ENCODE measurements around the gene BRINP3. TPM values are rescaled to one million over a fixed set of nuclear protein-coding genes. Genes with fewer than 3 reads are reported as not detected.

The BRINP3 gene
- total RNA-seq, 4 donors from 2014 or later: 0.19 TPM; not detected in 3

DNA sequence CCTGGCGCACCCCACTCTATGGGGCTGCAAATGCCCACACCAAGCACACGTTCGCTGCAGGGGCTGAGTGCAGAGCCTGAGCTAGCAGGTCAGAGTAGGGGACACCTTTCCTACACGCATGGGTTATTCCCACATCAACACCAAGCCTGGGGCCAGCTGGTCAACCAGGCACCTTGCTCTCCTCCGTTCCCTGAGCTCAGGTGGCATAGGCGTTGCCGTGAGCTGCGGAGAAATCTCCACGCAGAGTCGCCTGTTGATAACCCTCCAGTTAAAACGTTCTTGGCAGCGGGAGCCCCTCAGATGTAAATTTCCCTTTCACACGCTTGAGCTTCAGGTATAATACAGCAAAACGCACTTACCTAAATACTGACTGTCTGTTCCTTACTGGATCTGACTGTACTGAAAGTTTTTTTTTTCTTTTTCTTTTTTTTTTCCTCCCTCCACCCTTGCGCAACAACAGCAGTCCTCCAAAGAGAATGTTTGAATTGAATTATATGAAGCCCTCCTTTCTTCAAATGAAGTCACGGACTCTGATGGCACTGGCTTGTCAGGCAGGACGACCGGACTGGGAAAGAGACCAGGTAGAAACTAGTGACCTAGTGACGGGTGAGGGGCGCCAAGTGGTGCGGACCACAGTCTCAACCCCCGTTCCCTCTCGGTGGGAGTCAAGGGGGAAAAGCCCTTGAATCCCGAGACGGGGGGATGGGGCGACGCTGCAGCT lies 2.1 kb downstream of the BRINP3 start:
- DNase-seq (ENCODE audit: low spot score): no peak
- ATAC-seq (ENCODE audit: low FRiP score): no peak
- TF ChIP-seq, protein P1, sequence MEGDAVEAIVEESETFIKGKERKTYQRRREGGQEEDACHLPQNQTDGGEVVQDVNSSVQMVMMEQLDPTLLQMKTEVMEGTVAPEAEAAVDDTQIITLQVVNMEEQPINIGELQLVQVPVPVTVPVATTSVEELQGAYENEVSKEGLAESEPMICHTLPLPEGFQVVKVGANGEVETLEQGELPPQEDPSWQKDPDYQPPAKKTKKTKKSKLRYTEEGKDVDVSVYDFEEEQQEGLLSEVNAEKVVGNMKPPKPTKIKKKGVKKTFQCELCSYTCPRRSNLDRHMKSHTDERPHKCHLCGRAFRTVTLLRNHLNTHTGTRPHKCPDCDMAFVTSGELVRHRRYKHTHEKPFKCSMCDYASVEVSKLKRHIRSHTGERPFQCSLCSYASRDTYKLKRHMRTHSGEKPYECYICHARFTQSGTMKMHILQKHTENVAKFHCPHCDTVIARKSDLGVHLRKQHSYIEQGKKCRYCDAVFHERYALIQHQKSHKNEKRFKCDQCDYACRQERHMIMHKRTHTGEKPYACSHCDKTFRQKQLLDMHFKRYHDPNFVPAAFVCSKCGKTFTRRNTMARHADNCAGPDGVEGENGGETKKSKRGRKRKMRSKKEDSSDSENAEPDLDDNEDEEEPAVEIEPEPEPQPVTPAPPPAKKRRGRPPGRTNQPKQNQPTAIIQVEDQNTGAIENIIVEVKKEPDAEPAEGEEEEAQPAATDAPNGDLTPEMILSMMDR (IDR thresholded peaks at IDR 0.05): no peak

DNA sequence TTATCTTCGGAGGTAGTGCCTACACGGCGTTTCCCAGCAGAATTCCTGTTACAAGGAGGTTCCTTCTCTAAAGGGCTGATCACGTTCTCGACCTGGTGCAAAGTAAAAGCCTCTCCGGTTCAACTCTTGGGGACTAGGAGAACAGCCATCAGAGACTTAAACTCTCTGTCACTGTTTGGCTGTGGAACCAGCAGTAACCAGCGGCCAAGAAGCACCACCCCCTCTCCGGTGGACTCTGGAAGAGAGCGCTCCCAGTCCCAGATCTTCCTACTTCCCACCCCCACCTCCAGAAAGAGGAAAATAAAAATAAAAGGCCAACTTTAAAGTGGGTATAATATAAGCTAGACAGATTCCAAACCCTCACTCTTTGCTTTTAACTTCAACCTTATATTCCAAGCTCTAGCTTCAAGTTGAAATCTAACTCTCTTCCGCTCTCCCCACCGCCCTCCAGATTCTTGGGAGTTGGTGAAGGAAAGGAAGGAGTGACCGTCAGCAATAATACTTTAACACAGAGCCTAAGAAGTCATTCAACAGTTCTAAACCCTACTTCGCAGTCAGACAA lies 2.9 kb downstream of the BRINP3 start:
- no peak for ATAC-seq (ENCODE audit: low FRiP score)
- TF ChIP-seq, protein P1 (IDR thresholded peaks at IDR 0.05): no peak
- DNase-seq (ENCODE audit: low spot score): no peak

DNA sequence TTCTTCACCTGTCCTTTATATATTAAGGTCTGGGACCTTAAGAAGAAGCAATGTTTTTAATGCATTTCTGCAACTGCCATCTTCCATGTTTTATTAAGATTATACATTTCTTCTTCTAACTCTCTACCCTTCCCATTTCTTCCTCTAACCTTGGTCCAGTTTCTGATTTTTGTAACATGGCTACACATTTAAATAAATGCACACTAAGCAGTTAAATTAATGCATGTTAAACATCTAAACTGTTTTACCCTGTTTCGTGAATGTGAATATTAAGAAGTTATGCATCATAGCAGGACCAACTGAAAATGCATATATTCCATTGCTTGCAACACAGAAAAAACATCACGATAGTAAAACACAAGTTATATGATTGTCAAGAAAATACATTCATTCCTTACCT lies 3.7 kb downstream of the BRINP3 start:
- ATAC-seq (ENCODE audit: low FRiP score) (no peak), DNase-seq (ENCODE audit: low spot score) (no peak)
- TF ChIP-seq, protein P1 (IDR thresholded peaks at IDR 0.05): no peak

DNA sequence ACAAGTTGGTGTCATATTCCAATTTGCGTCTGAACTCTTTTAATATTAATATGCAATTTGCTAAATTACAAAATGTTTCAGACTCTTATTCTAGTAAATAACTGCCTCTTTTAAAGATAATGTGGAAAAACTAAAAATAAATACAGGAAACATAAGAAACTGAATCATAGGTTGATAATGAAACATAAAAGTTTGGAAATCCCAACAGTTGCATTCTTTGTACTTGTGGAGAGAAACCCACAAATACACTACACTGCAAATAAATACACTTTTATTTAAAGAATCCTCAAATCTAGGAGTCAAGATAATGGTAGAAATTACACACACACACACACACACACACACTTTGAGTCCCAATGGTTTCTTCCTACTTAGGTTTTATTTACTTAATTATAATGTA lies 5.2 kb downstream of the BRINP3 start:
- ATAC-seq (ENCODE audit: low FRiP score): no peak
- no peak for DNase-seq (ENCODE audit: low spot score)
- TF ChIP-seq, protein P1 (IDR thresholded peaks at IDR 0.05): no peak

DNA sequence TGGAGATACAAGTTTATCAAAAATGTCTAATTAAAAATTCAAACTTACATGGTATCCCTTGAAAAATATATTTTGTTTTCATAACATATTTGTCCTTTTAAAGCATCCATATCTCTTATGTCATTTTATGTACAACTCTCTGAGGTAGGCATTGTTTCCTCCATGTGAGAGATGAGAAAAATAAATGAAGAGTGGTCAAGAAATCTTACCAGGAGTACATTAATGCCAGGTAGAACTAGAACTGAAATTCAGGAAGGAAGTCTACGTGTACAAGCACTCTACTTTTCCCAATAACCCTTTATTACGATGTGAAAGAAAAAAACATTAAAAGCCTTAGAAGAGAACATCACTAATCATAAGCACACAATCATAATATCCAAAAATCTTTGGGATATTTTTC lies 5.6 kb downstream of the BRINP3 start:
- DNase-seq (ENCODE audit: low spot score): no peak
- TF ChIP-seq, protein P1 (IDR thresholded peaks at IDR 0.05): no peak
- no peak for ATAC-seq (ENCODE audit: low FRiP score)

DNA sequence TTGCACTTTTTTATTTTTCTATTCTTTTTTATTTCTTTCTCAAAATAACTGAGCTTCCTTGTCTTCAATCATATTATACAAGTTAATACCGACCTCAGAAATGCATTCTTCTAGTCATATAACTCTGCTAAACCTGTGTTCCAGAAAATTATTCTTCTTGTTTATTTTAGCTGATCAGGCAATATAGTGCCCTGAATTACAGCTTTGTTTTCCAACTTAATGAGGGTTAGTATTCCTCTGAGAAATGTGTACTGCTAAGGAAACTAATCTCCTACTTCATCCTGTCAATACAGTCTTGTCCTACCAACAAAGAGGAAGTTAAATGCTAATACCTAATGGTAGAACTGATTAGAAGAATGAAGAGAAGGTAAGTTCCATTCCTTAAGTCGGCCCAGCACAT lies 13.0 kb downstream of the BRINP3 start:
- TF ChIP-seq, protein P1 (IDR thresholded peaks at IDR 0.05): no peak
- DNase-seq (ENCODE audit: low spot score) (no peak), ATAC-seq (ENCODE audit: low FRiP score) (no peak)

DNA sequence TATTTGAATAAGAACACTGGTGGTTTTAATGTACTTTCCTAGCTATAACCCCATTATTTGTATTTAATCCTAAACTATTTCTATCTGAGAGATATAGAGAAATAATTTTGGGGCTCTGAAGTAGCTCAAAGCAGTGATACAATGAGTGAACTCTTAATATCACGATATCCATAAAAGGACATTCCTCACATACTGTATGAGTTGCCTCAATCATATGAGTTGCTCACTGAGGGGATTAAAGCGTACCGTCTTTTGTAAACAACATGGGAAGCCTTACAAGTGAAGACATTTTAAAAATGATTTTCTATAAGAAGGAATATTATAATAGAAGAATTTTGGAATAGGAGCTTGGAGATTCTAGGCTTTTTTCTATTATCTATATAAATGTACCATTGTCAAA lies 21.5 kb downstream of the BRINP3 start:
- TF ChIP-seq, protein P1 (IDR thresholded peaks at IDR 0.05): no peak
- no peak for ATAC-seq (ENCODE audit: low FRiP score)
- DNase-seq (ENCODE audit: low spot score): no peak
